IPS-NIHi7 (cell line): ENCODE data around the gene CFAP61.
A peak's percentile ranks its signal among the peaks of the same experiment; 100 is the strongest.
"Not testable (repeated sequence)": the region's sequence is repeated elsewhere in the genome, so short reads cannot be mapped to it uniquely, and the experiment has no call there.

Source experiments
- DNase-seq: peaks from one replicate; pipeline ENCODE4 v3.0.0; 2012; ENCODE audit warnings: mixed read lengths; ENCODE audit errors: extremely low spot score

The CFAP61 gene

GRCh38 chr20:20322912-20323311, 270.6 kb downstream of the CFAP61 start:
- DNase-seq = no peak

DNA sequence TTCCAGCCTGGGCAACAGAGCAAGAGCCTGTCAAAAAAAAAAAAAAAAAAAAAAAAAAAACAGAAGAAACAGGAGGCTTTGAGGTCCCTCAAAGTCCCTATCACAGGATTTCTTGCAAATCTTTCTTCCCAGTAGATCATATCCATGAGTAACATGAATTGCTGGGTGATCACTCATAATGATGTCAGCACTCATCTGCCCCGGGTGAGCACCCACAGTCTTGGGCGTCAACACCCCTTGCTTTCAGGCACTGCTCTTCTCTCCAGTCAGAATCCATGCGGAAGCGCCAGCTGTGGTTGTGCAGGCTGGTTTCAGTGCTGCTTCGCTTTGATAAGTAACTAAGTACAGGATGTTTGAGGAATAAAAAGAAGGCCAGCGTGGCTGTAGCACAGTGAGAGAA, 275.4 kb downstream of the CFAP61 start:
- no peak for DNase-seq

DNA sequence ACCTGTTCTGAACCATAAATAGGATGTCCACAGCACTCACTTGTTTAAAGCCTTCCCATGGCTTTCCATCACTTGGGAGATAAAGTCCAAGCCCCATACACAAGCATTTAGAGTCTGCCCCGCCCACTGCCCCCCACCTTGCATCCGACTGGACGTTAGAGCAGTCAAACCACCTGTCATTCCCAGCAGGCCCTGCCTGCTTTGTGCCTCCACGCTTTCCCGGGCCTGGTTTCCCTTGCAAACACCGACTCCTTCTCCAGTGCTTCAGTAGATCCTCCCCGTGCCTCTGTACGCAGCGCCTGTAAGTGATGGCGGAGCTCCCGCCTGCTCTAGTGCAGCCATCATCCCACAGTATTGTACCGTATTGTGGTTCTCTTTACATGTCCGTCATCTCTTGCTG, 277.2 kb downstream of the CFAP61 start:
- DNase-seq = no peak

- DNase-seq = no peak
Measured at GRCh38 chr20:20331156-20331555, 278.8 kb downstream of the CFAP61 start.

DNA sequence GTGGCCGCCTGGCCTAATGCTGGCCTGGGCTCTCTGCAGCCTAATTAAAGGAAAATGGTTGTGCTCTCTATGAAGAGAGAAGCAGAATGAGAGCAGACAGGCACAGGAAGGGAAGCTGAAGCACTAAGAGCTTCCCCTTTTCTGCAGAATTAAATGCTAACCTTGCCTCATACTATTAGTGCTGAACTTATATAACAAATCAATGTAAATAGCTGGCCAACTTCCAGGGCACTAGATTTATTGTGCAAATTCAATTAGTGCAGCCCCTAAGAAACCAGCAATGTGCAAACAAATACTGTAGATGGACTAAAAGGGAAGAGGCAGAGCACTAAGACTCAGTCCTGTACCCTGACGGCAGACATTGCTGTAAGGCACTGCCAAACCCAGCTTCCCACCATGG, 279.5 kb downstream of the CFAP61 start:
- no peak for DNase-seq

GRCh38 chr20:20333866-20334265, 281.5 kb downstream of the CFAP61 start:
- DNase-seq = no peak

- DNase-seq = no peak
Measured at GRCh38 chr20:20334489-20334888, 282.2 kb downstream of the CFAP61 start.

DNA sequence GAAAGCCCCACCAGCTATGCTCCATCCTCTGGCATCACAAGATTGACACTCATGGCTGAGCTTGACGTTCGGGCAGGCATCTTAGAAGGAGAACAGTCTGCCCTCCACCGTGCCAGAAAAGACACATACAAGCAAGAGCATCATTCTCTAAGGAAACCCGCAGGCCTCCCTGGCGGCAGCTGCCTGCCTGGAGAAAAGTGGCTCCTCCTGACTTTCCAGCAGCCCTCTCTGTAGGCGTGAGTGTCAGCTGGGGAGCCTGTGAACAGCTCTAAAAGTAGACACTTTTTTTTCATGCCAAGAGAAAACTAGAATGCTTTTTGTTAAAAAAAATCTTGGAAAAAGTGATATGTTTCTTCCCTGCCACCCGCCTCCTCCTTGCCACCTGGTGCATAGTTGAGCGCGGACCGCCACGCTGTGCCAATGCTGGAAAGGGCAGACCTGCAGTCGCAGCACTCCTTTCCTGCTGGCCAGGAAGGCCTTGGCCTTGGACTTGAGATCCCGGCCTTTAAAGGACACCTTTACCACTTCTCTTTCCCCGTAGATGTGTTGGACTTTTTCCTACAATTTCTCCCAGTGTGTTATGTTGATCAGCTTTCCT, 285.9 kb downstream of the CFAP61 start:
- DNase-seq = no peak

DNA sequence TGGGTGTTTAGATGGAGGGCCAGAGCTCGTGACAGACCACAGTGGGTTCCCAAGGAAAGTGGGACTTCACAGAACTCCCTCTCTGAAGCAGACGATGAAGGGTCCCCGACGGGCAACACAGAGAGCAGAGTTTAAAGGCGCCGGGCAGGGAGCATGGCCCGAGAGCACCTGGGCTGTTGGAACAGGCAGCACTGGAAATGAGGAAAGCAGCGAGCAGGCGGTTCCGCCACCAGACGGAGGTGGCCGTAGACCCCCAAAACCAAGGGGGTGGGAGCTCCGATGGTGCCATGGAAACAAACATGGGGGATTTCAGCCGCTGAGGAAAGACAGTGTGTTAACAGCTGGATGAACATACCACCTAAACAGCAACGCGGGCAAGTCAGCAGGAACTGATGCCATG, 288.1 kb downstream of the CFAP61 start:
- DNase-seq = no peak

- DNase-seq = no peak
Measured at GRCh38 chr20:20341371-20341770, 289.0 kb downstream of the CFAP61 start.

- DNase-seq = no peak
Measured at GRCh38 chr20:20342066-20342465, 289.7 kb downstream of the CFAP61 start.

DNA sequence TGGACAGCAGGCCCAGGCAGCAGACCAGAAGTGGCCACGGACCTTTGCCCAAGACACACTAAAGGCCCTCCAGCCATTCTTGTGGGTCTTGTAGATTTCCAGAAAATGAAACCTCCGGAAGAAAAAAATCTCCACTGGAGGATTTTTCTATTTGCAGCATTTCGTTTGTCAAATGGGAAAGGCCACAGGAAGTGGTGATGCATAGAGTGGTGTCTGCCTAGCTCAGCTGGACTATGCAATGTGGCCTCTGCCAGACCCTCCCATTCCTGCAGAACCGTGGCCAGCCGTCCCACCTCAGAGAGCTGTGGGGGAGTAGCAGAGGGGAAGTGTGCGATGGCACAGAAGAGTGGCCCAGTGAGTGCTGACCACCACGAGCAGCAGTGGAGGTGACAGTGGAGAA, 291.6 kb downstream of the CFAP61 start:
- DNase-seq = no peak

GRCh38 chr20:20344476-20344875, 292.1 kb downstream of the CFAP61 start:
- DNase-seq = no peak

DNA sequence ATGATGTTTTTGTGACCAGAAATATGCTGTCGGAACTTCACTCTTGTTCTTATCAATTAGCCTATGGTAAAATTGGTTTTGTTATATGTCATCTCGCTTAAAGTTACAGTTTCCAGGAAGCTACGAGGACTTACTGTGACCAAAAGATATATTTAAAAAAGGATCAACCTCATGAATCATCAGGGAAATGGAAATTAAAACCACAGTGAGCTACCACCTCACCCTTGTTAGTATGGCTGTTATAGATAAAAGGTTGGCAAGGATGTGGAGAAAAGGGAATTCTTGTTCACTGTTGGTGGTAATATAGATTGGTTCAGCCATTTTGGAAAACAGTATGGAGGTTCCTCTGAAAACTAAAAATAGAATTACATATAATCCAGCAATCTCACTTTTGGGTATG, 301.2 kb downstream of the CFAP61 start:
- DNase-seq = no peak

DNA sequence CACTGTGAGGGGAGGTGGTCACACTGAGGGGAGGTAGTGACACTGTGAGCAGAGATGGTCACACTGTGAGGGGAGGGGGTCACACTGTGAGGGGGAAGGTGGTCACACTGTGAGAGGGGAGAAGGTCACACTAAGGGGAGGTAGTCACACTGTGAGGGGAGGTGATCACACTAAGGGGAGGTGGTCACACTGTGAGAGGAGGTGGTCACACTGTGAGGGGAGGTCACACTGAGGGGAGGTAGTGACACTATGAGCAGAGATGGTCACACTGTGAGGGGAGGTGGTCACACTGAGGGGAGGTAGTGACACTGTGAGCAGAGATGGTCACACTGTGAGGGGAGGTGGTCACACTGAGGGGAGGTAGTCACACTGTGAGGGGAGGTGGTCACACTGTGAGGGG, 303.2 kb downstream of the CFAP61 start:
- not testable (repeated sequence) for DNase-seq

- DNase-seq = no peak
Measured at GRCh38 chr20:20358801-20359200, 306.5 kb downstream of the CFAP61 start.

DNA sequence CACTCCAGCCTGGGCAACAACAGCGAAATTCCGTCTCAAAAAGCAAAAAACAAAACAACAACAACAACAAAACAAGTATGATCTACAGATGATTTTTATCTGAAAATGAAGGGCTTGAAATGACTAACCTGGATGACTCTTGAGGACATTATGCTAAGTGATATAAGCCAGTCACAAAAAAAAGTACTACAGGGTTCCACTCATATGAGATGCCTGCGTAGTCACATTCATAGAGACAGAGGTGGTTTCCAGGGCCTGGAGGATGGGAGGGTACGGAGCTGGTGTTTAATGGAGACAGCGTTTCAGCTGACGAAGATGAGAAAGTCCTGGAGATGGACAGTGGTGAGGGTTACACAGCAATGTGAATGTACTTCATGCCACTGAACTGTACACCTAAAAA, 307.3 kb downstream of the CFAP61 start:
- no peak for DNase-seq

DNA sequence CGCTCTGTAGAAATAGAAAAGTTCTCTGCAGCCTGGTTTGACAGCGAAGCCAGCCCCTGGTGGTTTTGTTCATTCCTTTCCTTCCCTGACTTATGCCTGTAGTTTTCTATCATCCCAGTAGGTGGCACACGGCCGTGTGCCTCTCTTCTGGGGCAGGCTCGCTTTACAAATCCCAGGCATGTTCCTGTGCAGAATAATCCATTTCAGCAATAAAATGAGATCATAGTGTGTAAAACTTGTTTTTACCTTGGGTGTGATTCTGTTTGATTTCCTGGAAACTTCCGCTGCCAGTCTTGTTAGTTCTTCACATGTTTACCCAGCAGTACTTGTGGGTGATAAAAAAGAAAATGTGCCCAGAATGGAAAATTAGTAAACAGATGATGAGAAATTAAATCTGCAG, 308.1 kb downstream of the CFAP61 start:
- peak; percentile 78 for DNase-seq

GRCh38 chr20:20362774-20363433, 310.6 kb downstream of the CFAP61 start:
- DNase-seq = peak; percentile 60

DNA sequence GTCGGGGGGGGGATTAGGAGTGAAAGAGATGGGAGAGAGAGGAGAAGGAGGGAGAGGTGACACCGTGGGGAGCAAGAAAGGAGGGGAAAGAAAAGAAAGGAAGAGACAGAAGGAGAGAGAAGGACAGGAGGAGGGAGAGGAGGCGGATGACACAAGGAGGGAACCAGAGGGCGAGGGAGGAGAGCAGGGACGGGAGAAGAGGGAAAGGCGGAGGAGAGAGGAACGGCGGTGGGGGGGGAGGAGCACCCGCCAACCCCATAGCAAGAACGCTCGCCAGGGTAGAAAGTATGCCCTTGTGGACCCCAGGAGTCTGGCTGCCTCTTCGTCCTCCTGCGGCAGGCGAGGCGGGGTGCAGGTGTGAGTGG, 311.1 kb downstream of the CFAP61 start:
- no peak for DNase-seq

- peak; percentile 69 for DNase-seq
Measured at GRCh38 chr20:20363799-20364592, 311.7 kb downstream of the CFAP61 start.

- DNase-seq = no peak
Measured at GRCh38 chr20:20364593-20365479, 312.5 kb downstream of the CFAP61 start.
